Endothelial cell (in vitro differentiated cells): ENCODE data around the gene DET1. TPM values are rescaled to one million over a fixed set of nuclear protein-coding genes. Genes with fewer than 3 reads are reported as not detected.

ENCODE experiments used
- DNase-seq: peaks from one replicate; pipeline ENCODE4 v3.0.0; 2021; ENCODE audit warnings: low spot score
- H3K27ac Mint-ChIP-seq: one replicate; pipeline ENCODE4 v1.8.0; 2021; ENCODE audit warnings: mixed read lengths, inconsistent platforms; ENCODE audit not compliant: unreplicated experiment
- H3K27me3 Mint-ChIP-seq: one replicate; pipeline ENCODE4 v1.8.0; 2021; ENCODE audit warnings: mild to moderate bottlenecking, moderate library complexity, mixed read lengths, inconsistent platforms; ENCODE audit not compliant: unreplicated experiment
- H3K36me3 Mint-ChIP-seq: one replicate; pipeline ENCODE4 v1.8.0; 2021; ENCODE audit warnings: mild to moderate bottlenecking, low read depth, mixed read lengths, inconsistent platforms; ENCODE audit not compliant: unreplicated experiment
- H3K4me1 Mint-ChIP-seq: one replicate; pipeline ENCODE4 v1.8.0; 2021; ENCODE audit warnings: mild to moderate bottlenecking, mixed read lengths, inconsistent platforms; ENCODE audit not compliant: unreplicated experiment
- H3K4me3 Mint-ChIP-seq: one replicate; pipeline ENCODE4 v1.8.0; 2021; ENCODE audit warnings: mild to moderate bottlenecking, mixed read lengths, inconsistent platforms; ENCODE audit not compliant: unreplicated experiment
- H3K9me3 Mint-ChIP-seq: one replicate; pipeline ENCODE4 v1.8.0; 2021; ENCODE audit warnings: mixed read lengths, inconsistent platforms; ENCODE audit not compliant: unreplicated experiment
- CTCF ChIP-seq: fragments of 200-600 bp; sonication (generic); IDR thresholded peaks from one replicate; pipeline ENCODE4 v1.5.0; 2021; ENCODE audit warnings: antibody characterized with exemption; ENCODE audit not compliant: unreplicated experiment
- total RNA-seq: library from RNA; stranded (reverse); fragmentation: NEBNext Ultra II Directional; extraction: Animal tissue kit (Norgen Biotek cat#: 25700); gene quantifications from one replicate; pipeline ENCODE4 v1.2.1, GENCODE V29; 2021; ENCODE audit not compliant: unreplicated experiment

The DET1 gene
- total RNA-seq, 1 donor from 2014 or later: 4.4 TPM

GRCh38 chr15:88497109-88497765 is 49.2 kb downstream of the DET1 start:
- Mint-ChIP-seq H3K36me3 (peaks cover 3% of the 10 kb centered on the region), H3K4me3 (no peak overlapping the region), H3K27me3 (peaks cover 3% of the 10 kb centered on the region), H3K27ac (no peak overlapping the region), H3K9me3 (no peaks in the 10 kb centered on the region), H3K4me1 (peaks cover 5% of the 10 kb centered on the region)
- TF ChIP-seq CTCF: no peak
- no peak for DNase-seq

- Mint-ChIP-seq H3K27ac (no peak overlapping the region), H3K9me3 (no peaks in the 10 kb centered on the region), H3K4me1 (peaks cover 5% of the 10 kb centered on the region), H3K4me3 (no peak overlapping the region), H3K36me3 (peaks cover 3% of the 10 kb centered on the region), H3K27me3 (peaks cover 3% of the 10 kb centered on the region)
- DNase-seq: no peak
- no peak for TF ChIP-seq CTCF
Observed at GRCh38 chr15:88493844-88494243, 52.6 kb downstream of the DET1 start.

- no peak for DNase-seq
- Mint-ChIP-seq H3K27ac (no peak overlapping the region), H3K4me1 (no peaks in the 10 kb centered on the region)
Observed at GRCh38 chr15:88491158-88491557, 55.3 kb downstream of the DET1 start.

DNA sequence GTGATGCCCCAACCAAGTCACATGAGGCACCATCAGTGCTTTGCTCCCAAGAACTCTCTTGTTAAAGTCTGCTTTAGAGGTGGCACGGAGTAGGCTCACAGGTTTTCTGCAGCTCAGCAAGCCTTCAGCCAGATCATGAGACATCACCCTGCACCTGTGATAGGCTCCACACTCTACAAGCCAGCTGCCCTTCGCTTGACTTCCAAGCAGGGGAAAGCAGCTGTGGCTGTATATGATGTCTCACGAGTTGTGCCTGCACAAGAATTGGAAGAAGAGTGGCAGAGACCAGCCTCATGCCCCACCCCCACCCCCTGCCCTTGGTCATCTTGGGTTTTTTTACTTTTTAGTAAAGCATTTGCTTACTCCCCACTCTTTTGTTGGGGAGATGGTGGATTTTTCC is 56.4 kb downstream of the DET1 start:
- TF ChIP-seq CTCF: no peak
- H3K27ac Mint-ChIP-seq: no peak overlapping the region
- DNase-seq: no peak
- H3K4me3 Mint-ChIP-seq: no peak overlapping the region
- no peaks in the 10 kb centered on the region for H3K27me3 Mint-ChIP-seq
- no peaks in the 10 kb centered on the region for H3K36me3 Mint-ChIP-seq
- H3K4me1 Mint-ChIP-seq: no peaks in the 10 kb centered on the region
- no peaks in the 10 kb centered on the region for H3K9me3 Mint-ChIP-seq

More at GRCh38 chr15:88491158-88491557, 55.3 kb downstream of the DET1 start:
- TF ChIP-seq CTCF: no peak
- no peak overlapping the region for H3K4me3 Mint-ChIP-seq
- H3K36me3 Mint-ChIP-seq: no peaks in the 10 kb centered on the region
- no peaks in the 10 kb centered on the region for H3K9me3 Mint-ChIP-seq
- H3K27me3 Mint-ChIP-seq: peaks cover under 1% of the 10 kb centered on the region

DNA sequence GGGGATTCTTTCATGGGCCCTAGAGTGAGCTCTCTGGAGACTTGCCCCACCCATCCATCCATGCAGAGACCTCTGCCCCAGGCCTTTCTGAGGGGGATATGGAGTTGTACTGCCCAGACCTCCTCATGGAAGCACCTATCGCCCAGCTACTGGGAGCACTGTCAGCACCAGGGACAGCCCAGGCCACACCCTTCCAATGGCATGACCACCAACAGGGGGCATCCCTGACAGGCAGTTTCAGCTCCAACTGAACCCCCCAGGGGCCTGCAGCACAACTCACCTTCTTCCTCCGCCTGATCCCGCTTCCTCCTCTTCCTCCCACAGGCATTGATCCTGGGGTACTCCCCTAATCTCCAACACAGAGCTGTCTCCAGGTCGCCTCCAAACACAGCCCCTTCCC is 57.2 kb downstream of the DET1 start:
- Mint-ChIP-seq H3K27me3 (no peaks in the 10 kb centered on the region), H3K4me3 (no peak overlapping the region)

More for the DNA sequence above, 57.2 kb downstream of the DET1 start:
- no peaks in the 10 kb centered on the region for H3K36me3 Mint-ChIP-seq
- DNase-seq: no peak
- no peaks in the 10 kb centered on the region for H3K4me1 Mint-ChIP-seq
- no peaks in the 10 kb centered on the region for H3K9me3 Mint-ChIP-seq
- H3K27ac Mint-ChIP-seq: no peak overlapping the region
- no peak for TF ChIP-seq CTCF
